OCI-LY1 (cell line): Measurements from ENCODE around the gene ATG9B.

Experiments
- EZH2 ChIP-seq: fragments of 200-600 bp; sonication (generic), shearing (Covaris generic); IDR thresholded peaks from 2 replicates; pipeline ENCODE4 v1.8.0; 2017; ENCODE audit warnings: borderline replicate concordance, mixed run types, mild to moderate bottlenecking, antibody characterized with exemption, low read length, moderate library complexity, mixed read lengths
- TF ChIP-seq, protein P1 (sequence below): fragments of 200-600 bp; sonication (generic), shearing (Covaris generic); IDR thresholded peaks from 2 replicates; pipeline ENCODE4 v1.5.1; 2017; ENCODE audit warnings: mild to moderate bottlenecking, antibody characterized with exemption, low read length, moderate library complexity, mixed read lengths

DNA sequence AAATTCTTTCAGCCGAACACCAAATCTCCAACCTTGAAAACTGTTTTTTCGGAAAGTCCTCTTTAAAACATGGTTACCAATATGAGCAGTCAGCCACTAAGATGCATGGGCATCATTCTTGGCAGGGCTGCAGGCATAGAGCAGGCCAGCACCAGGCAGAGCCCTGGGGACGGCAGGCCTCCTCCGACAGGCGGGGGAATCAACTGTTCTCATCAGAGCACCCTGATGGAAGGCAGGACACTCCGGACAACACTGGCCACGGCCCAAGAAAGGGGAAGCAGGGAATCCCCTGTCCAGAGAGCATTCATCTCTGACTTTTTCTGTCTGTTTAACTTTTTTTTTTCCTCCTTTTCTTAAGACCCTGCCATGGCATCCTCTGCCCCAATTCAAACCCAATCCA lies 34.8 kb downstream of the ATG9B start:
- TF ChIP-seq, protein P1, sequence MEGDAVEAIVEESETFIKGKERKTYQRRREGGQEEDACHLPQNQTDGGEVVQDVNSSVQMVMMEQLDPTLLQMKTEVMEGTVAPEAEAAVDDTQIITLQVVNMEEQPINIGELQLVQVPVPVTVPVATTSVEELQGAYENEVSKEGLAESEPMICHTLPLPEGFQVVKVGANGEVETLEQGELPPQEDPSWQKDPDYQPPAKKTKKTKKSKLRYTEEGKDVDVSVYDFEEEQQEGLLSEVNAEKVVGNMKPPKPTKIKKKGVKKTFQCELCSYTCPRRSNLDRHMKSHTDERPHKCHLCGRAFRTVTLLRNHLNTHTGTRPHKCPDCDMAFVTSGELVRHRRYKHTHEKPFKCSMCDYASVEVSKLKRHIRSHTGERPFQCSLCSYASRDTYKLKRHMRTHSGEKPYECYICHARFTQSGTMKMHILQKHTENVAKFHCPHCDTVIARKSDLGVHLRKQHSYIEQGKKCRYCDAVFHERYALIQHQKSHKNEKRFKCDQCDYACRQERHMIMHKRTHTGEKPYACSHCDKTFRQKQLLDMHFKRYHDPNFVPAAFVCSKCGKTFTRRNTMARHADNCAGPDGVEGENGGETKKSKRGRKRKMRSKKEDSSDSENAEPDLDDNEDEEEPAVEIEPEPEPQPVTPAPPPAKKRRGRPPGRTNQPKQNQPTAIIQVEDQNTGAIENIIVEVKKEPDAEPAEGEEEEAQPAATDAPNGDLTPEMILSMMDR, result no peak
- no peak for TF ChIP-seq EZH2
